HG03108 (cell line): ENCODE measurements around the gene ACTR8.

Source experiments
- ATAC-seq: cut with Tn5 transposase; IDR thresholded peaks from one replicate; pipeline ENCODE4 v1.9.1; 2021; ENCODE audit warnings: moderate library complexity; ENCODE audit not compliant: unreplicated experiment

ACTR8 gene

GRCh38 chr3:53817809-53818208, 64.1 kb downstream of the ACTR8 start:
- ATAC-seq = no peak

- no peak for ATAC-seq
These were observed 64.7 kb downstream of the ACTR8 start for GRCh38 chr3:53817211-53817610.
